GM10266 (cell line): ENCODE measurements around the gene NBEA.

Experiments used
- DNase-seq: peaks from one replicate; pipeline ENCODE4 v3.0.0; 2012; ENCODE audit errors: extremely low spot score
- CTCF ChIP-seq: IDR thresholded peaks from 2 replicates; pipeline ENCODE4 v1.5.1; 2012; ENCODE audit warnings: mild to moderate bottlenecking, low read depth; ENCODE audit not compliant: control insufficient read depth, insufficient read depth; ENCODE audit errors: missing control alignments

NBEA gene

GRCh38 chr13:35473206-35473775, 531.2 kb downstream of the NBEA start:
- TF ChIP-seq CTCF = no peak
- no peak for DNase-seq

- DNase-seq = no peak
- no peak for TF ChIP-seq CTCF
Measured at GRCh38 chr13:35473802-35474201, 531.7 kb downstream of the NBEA start.

- TF ChIP-seq CTCF = no peak
Measured at GRCh38 chr13:35474496-35475211, 532.6 kb downstream of the NBEA start.

GRCh38 chr13:35475212-35475959, 533.3 kb downstream of the NBEA start:
- DNase-seq = no peak
- no peak for TF ChIP-seq CTCF

More at GRCh38 chr13:35474496-35475211, 532.6 kb downstream of the NBEA start:
- DNase-seq = no peak

GRCh38 chr13:35475960-35476943, 534.2 kb downstream of the NBEA start, which contains the start of gene MAB21L1:
Gene MAB21L1 (minus strand): TSS chr13:35476689. CDS start chr13:35476138, 551 bp downstream.
- no peak for DNase-seq
- no peak for TF ChIP-seq CTCF

GRCh38 chr13:35477386-35477946, 535.4 kb downstream of the NBEA start:
- DNase-seq = no peak
- no peak for TF ChIP-seq CTCF
